ENCODE results near the gene ZBTB20.

- no peak for TF ChIP-seq CTCF (IDR thresholded peaks at IDR 0.05)
- no peak for TF ChIP-seq EZH2 (IDR thresholded peaks at IDR 0.05; ENCODE audit: borderline replicate concordance, insufficient read depth, low read depth, low read length, poor library complexity, severe bottlenecking)
Observed at GRCh38 chr3:114887806-114888205, 259.3 kb downstream of the ZBTB20 start.

Data from B cell (primary cell).